DMS114 treated with DMSO at 0.1 percent for 48 hours (cell line): Measurements from ENCODE around the gene PACSIN2.

Source experiments
- DNase-seq: peaks from one replicate; lab custom pipeline; 2025; ENCODE audit not compliant: unreplicated experiment; lab: John Stamatoyannopoulos, UW

Gene PACSIN2

DNA sequence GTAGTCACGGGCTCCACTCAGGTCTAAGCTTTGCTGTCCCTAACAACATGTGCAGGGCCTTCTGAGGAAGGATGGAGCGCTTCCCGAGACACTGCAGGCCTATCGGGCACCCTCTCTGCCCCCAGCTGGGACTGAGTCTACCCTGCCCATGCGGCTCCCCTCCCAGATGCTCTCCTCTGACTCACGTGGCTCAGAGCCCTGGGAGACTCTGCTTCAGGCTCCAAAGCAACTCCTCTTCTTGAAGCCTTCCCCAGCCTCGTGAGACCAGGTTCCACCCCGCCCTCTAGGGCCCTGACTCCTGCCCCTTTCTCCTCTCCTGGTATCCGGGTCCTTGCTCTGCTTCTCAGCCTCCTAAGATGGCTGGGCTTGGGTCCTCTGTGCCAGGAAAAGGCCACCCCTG, 129.5 kb downstream of the PACSIN2 start:
- DNase-seq = no peak

DNA sequence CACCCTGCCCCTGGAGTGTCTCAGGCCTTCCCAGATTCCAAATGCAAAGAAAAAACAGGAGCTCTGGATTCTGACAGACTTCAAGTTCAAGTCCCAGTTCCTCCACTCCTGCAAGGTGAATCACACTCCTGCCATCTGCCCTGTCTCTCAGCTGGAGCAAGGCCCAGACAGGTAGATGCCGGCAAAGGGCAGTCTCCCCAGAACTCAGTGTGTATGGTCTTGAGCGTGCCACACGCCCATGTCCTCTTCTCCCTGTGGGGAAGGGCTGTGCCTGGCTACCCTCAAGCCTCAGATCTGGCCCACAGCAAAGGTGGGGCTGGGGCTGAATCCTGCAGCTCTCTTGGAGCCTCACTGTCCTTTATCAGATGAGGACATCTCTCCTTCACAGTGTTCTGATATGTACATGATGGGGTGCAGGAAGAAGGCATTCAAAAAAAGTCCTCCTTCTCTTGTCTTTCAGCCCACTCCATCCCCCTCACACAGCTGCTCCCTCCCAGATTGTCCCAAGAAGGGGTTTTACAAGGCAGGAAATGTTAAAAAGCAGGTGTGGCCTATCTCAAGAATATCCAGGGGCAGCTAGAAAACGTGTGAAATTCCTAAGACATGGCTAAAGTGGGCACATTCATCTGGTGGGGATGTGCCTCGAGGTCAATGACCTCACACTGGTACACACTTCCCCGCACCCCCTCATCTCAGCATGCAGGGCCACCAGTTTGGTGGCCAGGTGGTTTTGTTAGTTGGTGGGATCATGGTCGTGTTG, 130.2 kb downstream of the PACSIN2 start:
- DNase-seq = no peak

DNA sequence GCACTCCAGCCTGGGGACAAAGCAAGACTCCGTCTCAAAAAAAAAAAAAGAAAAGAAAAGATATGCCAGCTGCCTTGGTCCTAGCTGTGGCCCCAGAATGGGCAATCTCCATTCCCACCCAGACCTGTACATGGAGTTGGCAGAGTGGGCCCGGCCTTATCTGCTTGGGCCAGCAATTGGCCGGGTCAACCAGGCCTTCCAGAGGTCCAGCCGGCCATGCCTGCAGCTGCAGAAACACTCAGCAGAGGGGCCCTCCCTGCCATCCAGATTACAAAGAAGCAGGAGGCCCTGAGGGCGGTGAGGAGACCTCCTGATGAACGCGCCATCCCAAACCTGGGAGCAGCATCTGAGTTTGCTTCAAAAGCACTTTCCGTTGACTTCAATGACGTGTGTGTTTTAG, 131.0 kb downstream of the PACSIN2 start:
- no peak for DNase-seq

DNA sequence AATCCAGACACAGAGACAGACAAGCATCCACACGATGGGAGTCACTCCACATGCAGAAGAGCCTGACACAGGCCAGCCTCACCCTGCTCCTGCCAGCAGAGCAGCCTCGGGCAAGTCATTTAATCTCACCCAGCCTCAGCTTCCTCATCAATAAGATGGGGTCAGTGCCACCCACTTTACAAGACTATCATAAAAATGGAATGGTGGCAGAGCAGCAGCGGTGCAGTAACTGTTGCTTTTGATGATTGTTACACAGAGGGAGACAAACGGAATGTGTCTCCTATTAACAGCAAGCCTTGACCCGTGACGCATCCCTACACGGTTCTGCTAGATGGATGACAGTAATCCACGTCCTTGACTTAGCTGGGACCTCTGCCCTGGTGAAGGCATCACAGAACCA, 131.8 kb downstream of the PACSIN2 start:
- no peak for DNase-seq

DNA sequence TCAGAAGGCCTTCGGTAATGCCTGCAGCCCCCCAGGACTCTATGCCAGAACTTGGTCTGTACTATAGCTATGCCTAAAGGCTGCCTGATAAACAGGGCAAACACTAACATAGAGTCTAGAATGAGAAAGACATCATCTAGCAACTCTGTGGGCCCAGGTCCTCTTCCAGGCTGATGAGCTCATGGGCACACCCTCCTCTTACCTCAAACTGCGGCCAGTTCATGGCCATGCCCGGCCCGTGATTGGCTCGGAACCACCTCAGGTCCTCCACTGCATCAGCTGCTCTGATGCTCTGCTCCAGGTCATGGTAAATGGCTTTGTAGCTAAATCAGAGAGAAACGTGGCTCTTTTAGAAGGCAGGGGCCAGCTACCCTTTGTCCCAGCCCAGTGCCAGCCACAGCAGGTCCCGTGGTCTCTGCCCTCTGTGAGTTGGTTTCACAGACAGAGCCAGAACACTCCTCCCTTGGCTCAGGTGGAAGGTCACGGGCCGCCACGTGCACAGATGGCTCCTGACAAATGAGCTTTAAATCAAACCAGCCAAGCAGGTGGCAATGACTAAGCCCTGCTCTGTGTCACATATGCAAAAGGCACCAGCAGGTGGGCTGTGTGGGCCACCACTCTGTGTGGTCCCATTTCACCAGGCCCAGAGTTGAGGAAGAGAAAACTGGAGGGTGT, 132.8 kb downstream of the PACSIN2 start:
- no peak for DNase-seq

DNA sequence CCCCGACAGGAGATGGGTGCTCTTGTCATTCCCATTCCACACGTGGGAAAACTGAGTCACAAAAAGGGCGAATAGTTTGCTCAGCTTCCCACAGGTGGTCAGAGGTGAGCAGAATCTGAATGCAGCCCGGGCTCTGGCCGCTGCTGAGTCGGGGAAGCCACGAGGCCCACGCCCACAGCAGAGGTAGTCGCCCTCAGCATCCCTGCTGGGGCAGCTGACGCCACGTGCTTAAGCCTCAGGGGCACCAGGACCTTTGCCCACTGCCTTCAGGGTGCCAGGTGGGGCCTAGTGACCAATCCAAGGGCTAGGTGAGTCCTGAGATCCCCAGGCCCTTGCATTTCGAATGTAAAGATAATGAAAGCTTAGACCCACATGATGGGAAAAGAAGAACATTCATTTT, 133.7 kb downstream of the PACSIN2 start:
- DNase-seq = no peak

DNA sequence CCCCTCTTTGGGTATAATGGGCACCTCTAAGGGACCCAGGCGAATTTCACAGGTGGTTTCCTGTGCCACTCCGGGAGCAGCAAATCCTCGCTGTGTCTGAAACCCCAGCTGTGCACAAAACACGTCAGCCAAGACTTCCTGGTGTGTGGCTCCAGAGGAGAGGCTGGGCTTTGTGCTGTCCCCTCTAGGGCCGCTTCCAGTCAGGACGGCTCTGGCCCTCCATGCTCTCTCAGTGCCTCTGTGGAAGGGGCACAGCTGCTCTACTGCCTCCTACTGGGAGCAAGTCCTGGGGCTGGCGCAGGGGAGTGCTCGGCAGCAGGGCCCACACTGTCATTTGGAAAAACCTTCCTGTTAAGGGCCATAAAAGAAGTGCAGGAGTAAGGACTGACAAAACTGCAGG, 134.1 kb downstream of the PACSIN2 start:
- no peak for DNase-seq

DNA sequence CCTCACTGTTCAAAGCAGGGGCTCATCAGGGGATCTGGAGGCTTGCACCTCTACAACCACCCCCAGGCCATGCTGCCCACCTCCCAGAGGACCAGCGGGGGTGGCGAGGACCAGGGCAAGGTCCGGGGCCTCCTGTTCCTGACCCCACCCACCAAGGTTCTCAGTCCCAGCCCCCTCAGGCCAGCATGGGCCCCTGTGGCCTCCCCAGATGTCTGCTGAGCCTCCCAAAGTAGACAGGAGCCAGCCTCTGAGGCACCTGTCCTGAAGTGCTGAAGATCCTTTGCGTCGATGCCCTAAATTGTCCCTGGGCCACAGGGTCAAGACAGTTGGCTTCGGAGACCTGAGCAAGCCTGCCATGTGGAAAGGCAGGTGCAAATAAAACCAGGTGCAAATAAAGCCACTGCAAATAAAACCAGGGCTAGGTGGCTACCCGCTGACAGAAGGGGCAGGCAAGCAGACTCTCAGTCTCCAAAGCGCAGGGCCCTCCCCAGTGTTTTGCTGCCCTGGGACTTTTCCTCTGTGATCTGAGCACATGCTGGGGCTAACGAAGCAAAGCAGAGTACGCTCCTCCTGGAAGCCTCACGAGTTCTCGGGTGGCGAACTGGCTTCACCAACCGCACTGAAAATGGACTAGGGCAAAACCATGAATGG, 135.5 kb downstream of the PACSIN2 start:
- no peak for DNase-seq

DNA sequence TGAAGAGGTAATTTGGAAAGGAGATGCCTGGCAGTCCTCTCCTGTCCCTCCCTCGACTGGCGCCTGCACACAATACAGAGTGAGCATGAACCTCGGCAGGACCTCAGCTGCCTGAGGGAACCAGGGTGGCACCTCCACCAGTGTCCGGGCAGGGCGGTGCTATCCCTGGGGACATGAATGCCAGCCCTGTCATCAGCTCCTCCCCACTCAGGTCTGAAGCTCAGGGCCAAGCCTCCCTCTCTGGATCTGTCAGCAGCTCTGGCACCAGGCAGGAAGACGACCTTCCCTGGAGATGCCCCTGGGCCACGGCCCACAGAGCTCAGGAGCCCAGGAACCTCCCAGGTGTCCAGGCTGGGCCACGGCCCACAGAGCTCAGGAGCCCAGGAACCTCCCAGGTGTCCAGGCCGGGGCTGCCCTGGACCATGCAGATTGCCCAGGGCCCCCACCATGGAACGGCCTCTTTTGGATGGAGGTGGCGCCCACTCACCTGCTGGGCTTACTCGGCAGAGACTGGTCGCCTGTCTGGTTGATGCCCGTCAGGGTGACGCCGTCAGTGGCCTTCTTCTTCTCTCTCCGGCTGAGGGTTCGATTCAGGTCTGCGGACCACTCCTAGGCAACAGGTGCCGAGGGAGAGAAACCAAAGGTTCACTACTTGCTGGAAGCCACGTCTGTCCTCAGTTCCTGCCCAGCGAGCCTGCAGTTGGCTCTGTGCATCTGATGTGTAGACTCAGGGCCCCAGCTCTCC, 136.2 kb downstream of the PACSIN2 start:
- no peak for DNase-seq

DNA sequence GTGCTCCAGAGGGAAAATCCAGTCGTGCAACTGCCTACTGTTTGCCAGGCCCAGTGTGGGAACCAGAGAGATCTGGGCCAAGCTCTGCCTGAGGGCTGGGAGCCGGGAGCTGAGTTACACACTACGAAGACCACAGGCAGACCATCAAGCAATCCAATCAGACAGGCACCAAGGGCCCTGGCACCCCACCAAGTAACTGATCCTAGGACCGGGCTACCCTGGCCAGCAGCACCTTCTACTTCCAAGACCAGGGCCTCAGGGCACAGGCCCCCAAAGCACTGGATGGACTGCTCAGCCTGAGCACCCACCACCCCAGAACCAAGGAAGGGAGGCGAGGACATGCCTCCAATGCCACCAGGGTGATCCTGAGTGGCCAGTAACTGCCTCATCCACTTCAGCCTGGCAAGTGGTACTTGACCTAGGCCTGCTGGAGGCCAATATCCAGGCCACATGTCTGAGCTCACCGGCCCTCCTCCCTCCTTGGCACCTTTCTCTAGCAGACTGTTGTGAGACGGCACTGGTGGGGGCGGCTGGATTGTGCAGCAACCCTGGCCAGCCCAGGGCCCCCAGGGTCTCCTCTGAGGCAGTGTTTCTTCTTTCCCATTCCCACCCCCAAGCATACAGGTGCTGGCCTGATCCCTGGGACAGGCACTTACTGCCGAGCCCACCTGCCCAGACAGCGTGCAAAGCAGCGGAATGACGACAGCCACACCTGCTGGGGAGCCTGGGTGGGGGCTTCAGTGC, 137.2 kb downstream of the PACSIN2 start:
- DNase-seq = no peak

DNA sequence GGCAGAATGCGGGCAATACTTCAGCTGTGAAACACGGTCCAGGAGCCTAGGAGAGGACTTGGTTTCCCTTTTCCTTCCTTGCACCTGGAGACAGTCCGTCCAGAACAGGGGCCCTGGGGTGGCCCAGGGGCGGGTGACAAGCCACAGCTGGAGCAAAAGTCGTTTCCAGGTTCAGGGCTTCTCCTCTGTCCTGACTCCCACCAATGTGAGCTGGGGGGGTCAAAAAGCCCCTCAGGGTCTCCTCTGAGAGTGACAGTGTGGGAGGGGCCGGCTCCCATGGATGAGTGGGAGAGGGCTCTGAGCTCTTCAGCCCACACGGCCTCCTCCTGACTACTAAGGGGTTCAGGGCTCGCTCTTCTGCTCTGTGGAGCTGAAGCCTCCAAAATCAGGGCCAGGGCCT, 137.8 kb downstream of the PACSIN2 start:
- DNase-seq = no peak

DNA sequence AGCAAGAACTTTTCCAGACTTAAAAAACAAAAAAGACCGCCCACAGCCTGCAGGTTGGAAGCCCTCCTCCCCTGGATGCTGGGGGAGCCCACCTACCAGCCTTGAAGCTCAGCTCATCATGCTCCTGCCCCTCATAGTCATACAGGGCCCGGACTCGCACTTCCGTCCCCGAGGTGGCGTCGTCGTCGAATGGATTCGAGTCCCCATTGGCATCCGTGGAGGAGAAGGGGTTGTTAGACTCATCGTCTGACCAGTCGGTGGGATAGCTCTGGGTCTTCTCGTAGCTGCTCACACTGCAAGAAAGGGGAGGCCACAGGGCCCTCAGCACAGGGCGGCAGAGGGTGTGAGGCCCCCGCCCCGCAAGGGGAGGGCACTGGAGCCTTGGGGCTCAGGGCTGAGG, 138.9 kb downstream of the PACSIN2 start:
- DNase-seq = no peak

DNA sequence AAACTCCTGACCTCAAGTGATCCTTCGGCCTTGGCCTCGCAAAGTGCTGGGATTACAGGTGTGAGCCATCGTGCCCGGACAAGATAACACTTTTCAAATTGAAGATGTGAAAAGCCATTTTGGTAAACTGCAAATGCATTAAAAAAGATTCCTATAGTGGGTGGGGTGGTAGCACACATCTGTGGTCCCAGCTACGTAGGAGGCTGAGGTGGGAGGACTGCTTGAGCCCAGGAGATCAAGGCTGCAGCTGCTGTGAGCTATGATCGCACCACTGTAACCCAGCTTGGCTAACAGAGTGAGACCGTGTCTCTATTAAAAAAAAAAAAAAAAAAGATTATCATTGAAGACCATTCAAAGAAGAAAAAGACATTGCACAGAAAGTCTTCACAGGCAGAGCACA, 140.9 kb downstream of the PACSIN2 start:
- DNase-seq = no peak

DNA sequence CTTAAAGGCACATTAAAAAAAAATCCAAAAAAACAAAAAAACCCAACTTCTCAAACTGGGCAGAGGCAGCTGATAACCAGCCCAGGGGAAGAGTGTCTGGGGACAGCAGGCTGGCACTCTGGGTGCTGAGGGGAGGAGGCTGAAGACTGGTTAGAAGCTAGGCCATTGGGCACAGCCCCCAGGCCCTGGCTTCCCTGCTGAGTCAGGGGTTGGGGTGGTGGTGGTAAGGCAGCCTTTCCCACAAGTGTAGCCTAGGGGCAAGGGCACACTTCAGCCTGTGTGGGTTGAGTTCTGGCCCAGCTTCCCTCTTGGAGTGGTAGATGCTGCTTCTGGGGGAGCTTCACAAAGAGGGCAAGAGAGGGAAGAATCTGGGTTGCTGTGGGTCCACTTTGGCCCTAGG, 141.6 kb downstream of the PACSIN2 start:
- DNase-seq = no peak

DNA sequence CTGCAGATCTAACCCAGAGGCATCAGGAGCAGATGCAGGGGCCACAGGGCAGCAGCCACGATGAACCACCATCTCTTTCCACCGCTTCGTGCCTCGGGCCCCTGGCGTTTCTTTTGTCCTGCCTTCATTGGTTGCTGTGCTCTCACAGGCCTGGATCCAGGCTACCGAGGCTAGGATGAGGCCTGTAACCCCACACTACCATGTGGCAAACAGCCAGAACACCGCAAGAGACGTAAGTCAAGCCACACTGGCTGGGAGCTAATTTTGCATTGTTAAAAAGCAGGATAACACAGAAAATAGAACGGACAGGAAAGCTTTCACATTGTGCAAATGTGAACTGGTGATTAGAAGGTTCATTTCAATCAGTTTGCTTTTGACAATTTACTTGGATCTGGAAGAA, 142.1 kb downstream of the PACSIN2 start:
- DNase-seq = no peak

DNA sequence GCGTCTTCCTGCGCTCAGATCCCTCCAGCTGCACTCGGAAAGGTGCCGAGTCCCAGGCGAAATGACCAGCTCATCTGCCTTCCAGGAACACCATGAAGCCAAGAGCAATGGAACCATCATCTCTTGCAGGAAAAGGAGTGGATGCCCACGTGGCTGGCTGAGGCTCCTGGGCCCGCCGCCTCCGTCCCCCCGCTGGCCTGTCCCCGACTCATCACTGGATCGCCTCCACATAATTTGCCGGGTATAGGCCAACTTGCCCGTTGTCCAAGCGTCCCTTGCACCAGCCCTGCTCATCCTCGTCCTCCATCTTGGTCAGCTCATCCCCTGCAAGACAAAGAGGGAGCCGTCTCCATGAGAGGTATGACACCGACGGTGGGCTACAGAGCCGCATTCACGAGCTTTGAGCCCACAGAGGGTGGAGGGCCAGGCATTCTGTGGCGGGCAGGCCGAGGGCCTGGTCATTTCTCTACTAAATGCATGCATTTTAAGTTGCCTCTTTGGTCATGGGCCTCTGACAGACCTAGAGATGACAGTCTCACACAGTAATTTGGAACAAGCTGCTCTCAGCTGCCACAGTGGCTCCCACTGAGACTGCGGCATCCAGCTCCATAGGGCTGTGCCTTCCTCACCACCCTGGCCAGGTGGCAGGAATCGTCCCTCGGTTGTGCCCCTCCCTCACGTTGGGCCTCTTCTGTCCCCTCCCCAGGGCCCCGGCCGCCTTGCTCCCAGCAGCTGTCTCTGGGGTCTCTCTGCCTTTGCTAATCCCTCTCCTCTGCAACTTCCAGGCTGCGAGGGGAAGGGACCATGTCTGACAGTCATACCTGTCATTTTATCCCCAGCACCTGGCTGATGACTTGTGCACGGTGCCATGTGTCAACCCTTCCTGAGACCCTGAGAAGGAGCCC, 143.6 kb downstream of the PACSIN2 start:
- no peak for DNase-seq

DNA sequence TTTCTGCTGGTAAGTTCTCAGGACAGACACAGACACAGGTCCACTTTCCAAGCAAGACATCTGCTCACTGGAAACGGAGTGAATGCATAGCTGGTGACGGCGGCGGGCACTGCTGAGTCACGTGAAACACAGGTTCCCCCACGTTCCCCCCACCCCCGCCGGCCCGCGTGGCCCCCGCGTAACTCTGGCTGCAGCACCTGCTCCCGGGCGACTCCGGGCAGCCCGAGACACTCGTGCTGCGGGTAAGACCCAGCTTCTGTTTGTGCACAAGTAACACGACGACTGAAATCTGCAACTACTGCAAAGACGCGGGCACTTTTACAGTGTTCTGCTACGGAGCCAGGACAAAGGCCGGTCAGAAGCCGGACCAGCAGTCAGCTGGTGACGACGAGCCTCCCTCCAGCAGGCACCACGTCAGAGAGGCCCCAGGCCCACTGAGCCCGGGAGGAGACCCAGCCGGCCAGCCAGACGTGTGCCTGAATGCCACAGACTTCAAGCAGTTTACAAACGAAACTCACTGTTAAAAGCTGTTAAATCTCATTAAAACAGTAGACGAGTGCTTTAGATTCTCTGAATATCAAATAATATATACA, 145.0 kb downstream of the PACSIN2 start:
- no peak for DNase-seq

DNA sequence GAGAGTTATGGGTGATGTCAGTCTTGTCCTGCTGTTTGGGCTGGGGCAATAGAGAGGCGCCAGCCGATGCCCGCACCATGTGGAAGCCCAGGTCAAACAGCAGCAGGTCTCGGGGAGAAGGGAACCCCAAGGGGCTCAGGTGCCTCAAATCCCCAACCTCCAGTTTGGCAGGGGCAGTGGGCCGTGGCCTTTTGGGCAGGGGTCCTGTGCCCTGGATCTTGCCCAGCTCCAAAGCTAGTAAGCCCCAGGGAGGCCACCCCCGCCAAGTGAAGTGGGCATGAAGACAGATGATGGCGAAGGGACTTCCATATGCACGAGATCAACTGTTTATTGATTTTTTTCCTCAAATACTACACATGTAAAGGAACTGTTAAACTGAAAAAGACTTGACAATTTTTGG, 145.5 kb downstream of the PACSIN2 start:
- no peak for DNase-seq

DNA sequence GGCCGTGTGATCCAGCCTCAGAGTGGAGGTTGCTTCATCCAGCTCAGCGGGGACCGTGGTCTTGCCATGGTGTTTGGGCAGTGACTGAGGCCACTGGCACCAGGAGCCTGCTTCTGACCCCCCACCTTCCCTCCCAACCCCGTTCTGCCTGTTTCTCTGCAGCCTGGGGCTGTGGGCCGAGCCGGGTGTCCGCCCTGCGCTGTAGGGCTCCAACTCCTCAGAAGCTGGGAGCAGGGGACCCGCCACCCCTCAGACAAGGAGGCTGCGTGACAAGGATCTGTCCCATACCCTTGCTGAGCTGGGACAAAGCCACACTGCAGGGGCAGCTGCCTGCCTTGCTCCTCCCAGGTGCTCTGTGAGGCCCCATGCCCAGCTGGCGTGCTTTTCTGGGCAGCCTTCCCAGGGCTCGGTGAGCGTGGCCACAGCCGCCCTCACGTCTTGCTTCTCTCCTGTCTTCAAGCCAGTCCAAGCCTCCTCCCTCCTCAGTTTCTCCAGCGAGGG, 146.1 kb downstream of the PACSIN2 start:
- DNase-seq = no peak
